ENCODE data around the gene ANKRD10. TPM values are rescaled to one million over a fixed set of nuclear protein-coding genes. Genes with fewer than 3 reads are reported as not detected.
A peak's percentile ranks its signal among the peaks of the same experiment; 100 is the strongest.

ANKRD10 gene
- 58.8 and 60.1 TPM in 2 replicates for polyA plus RNA-seq (2013)

DNA sequence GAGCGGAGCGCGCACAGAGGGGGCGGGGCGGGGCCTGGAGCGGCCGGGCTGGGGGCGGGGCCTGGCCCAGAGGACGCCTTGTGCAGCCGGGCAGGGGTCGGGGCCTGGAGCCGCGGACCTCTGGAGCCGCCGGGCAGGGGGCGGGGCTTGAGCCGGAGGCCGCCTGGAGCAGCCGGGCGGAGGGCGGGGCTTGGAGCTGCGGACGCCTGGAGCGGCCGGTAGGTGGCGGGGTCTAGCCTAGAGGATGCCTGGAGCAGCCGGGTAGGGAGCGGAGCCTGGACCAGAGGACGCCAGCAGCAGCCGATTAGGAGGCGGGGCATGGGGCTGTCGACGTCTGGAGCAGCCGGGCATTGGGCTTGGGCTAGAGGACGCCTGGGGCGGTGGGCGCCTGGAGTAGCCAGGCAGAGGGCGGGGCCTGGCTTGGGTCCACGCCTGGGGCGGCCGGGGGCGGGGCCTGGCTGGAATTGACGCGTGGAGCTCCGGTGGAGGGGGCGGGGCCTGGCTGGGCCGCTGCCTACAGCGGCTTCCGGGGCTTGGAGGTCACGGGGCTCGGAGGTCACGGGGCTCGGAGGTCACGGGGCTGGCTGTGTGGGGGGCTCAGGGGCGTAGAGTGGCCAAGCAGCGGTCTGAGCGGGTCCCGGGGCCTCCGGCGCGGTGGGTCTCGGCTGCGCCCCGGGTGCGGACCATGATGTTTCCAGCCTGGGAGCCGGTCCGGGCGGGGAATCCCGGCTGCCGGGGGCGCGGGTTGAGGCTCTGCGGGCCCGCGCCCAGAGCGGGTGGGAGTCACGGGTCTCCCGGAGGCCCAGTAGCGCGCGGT is at the start of gene ANKRD10:
Gene ANKRD10, minus strand, starts transcription at position 13 of the 817 bp plus-strand sequence. CDS start 135 bp downstream, outside the sequence.
- Histone ChIP-seq H3K4me1 (ENCODE audit: control insufficient read depth in 1 of 2, insufficient read depth in 2 of 2, low read length in 2 of 2) (peaks cover 3 to 5% of the 10 kb centered on the region in 2 experiments), H4K8ac (ENCODE audit: low read depth, low read length) (peak within 1 kb of the TSS; percentile 95), H2AFZ (ENCODE audit: insufficient read depth, low read length, poor library complexity) (peak within 1 kb of the TSS; percentile 90), H2AK5ac (ENCODE audit: low read length) (peak within 1 kb of the TSS; percentile 96), H3K18ac (ENCODE audit: low read length) (peak within 1 kb of the TSS; percentile 99), H3K79me2 (ENCODE audit: control insufficient read depth, insufficient read depth, low read length, poor library complexity) (peaks cover 31% of the 10 kb centered on the region), H3K14ac (ENCODE audit: low read length) (peak within 1 kb of the TSS; percentile 97), H3K9ac (ENCODE audit: low read length) (peak within 1 kb of the TSS; percentile 100), H3K4me2 (ENCODE audit: low read length) (peak within 1 kb of the TSS; percentile 90), H2BK120ac (ENCODE audit: insufficient read depth, low read length, poor library complexity) (peak within 1 kb of the TSS; percentile 93), H3K4ac (ENCODE audit: low read depth, low read length) (peak within 1 kb of the TSS; percentile 97), H3K4me3 (ENCODE audit: low read depth, low read length) (peak within 1 kb of the TSS; percentile 100), H3K27ac (ENCODE audit: low read depth, low read length) (peak within 1 kb of the TSS; percentile 100), H4K91ac (ENCODE audit: low read depth, low read length) (peak within 1 kb of the TSS; percentile 98), H2BK12ac (ENCODE audit: low read length) (peak within 1 kb of the TSS; percentile 58), H3K9me3 (ENCODE audit: insufficient read depth, low read depth, low read length) (no peaks in the 10 kb centered on the region), H4K12ac (ENCODE audit: low read depth, low read length) (peak within 1 kb of the TSS; percentile 95), H3K79me1 (ENCODE audit: low read length) (peaks cover 15% of the 10 kb centered on the region), H3K27me3 (ENCODE audit: insufficient read depth, low read length) (no peaks in the 10 kb centered on the region), H2BK5ac (ENCODE audit: low read depth, low read length, poor library complexity) (peak within 1 kb of the TSS; percentile 95), H3K36me3 (ENCODE audit: control insufficient read depth in 1 of 2, insufficient read depth in 2 of 2, low read length in 2 of 2) (peaks cover 6% of the 10 kb centered on the region in 2 experiments), H3K23ac (ENCODE audit: low read length) (peak within 1 kb of the TSS; percentile 100)
- WGBS (ENCODE audit: extremely low coverage, insufficient coverage, insufficient read length): no CpG with 5 or more reads among the region's 81 CpGs
- DNase-seq: peak; percentile 100

DNA sequence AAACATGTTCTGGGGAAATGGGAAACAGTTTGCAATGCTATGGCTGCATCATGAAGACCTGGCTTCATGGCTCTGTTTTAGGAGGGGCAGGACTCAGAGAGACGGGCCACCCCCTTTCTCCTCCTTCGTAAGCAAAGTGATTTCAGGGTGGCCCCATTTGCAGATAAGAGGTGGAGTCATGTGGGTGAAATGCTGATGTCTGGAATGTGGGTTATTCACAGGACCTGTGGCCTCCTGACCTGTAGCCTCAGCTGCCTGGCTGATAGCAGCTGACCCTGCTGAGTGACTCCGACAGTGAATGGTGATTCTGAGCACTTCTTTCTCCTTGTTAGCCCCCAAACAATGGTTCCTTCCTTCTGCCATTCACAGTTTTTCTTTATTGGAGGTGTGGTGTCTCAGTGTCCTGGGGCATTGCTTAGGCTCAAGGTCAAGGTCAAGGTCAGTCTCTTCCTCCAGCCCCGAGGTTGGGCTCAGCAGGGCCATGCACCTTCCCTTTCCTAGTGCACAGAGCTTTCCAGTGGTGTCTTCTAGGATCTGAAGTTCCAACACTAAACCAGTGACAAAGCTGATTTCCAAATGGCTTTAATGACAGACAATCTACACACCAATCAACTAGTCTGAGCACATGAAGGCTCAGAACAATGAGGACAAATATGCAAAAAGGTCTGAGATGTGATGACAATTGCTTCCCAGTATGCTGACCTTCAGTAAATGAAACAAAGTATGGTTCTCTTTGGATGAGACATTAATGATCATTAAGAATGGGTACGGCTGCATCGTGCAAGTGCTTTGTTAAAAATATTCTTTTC is 49.6 kb upstream of the ANKRD10 start:
- no peak overlapping the region for H3K14ac ChIP-seq (ENCODE audit: low read length)
- no peak overlapping the region for H3K18ac ChIP-seq (ENCODE audit: low read length)
- H4K8ac ChIP-seq (ENCODE audit: low read depth, low read length): no peak overlapping the region
- no peak overlapping the region for H2BK5ac ChIP-seq (ENCODE audit: low read depth, low read length, poor library complexity)
- peak overlapping the region; percentile 23 for H2BK120ac ChIP-seq (ENCODE audit: insufficient read depth, low read length, poor library complexity)
- no peaks in the 10 kb centered on the region for H3K79me2 ChIP-seq (ENCODE audit: control insufficient read depth, insufficient read depth, low read length, poor library complexity)
- H2AFZ ChIP-seq (ENCODE audit: insufficient read depth, low read length, poor library complexity): no peak overlapping the region
- H3K23ac ChIP-seq (ENCODE audit: low read length): no peak overlapping the region
- H4K12ac ChIP-seq (ENCODE audit: low read depth, low read length): no peak overlapping the region
- H3K36me3 ChIP-seq (ENCODE audit: control insufficient read depth in 1 of 2, insufficient read depth in 2 of 2, low read length in 2 of 2): peaks cover 0 to 4% of the 10 kb centered on the region in 2 experiments
- H3K4me1 ChIP-seq (ENCODE audit: control insufficient read depth in 1 of 2, insufficient read depth in 2 of 2, low read length in 2 of 2): peaks cover 3 to 8% of the 10 kb centered on the region in 2 experiments
- no peak overlapping the region for H3K27ac ChIP-seq (ENCODE audit: low read depth, low read length)
- peak in 1 of 2 donors; percentile 50 for DNase-seq
- H4K91ac ChIP-seq (ENCODE audit: low read depth, low read length): no peak overlapping the region
- no peak overlapping the region for H2BK12ac ChIP-seq (ENCODE audit: low read length)
- H3K79me1 ChIP-seq (ENCODE audit: low read length): peaks cover 13% of the 10 kb centered on the region
- H3K9me3 ChIP-seq (ENCODE audit: insufficient read depth, low read depth, low read length): peaks cover 12% of the 10 kb centered on the region
- no peaks in the 10 kb centered on the region for H3K27me3 ChIP-seq (ENCODE audit: insufficient read depth, low read length)
- H3K9ac ChIP-seq (ENCODE audit: low read length): no peak overlapping the region
- H3K4ac ChIP-seq (ENCODE audit: low read depth, low read length): no peak overlapping the region
- no peak overlapping the region for H3K4me3 ChIP-seq (ENCODE audit: low read depth, low read length)
- H2AK5ac ChIP-seq (ENCODE audit: low read length): no peak overlapping the region
- H3K4me2 ChIP-seq (ENCODE audit: low read length): no peak overlapping the region
- WGBS (ENCODE audit: extremely low coverage, insufficient coverage, insufficient read length): no CpG with 5 or more reads among the region's 6 CpGs

DNA sequence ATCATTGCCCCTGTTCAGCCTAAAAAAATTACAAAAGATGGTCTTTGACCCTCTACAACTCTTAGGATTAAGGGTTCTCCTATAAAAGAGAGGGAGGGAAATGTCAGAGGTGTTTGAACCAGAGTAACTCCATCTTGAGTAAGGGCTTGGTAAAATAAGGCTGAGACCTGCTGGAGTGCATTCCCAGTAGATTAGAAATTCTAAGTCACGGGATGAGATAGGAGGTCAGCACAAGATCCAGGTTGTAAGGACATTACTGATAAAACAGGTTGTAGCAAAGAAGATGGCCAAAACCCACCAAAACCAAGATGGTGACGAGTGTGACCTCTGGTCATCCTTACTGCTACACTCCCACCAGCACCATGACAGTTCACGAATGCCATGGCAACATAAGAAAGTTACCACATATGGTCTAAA is 48.7 kb upstream of the ANKRD10 start:
- Histone ChIP-seq H3K79me1 (ENCODE audit: low read length) (peaks cover 13% of the 10 kb centered on the region), H3K9ac (ENCODE audit: low read length) (no peak overlapping the region)
- WGBS (ENCODE audit: extremely low coverage, insufficient coverage, insufficient read length): no CpG with 5 or more reads among the region's 3 CpGs

DNA sequence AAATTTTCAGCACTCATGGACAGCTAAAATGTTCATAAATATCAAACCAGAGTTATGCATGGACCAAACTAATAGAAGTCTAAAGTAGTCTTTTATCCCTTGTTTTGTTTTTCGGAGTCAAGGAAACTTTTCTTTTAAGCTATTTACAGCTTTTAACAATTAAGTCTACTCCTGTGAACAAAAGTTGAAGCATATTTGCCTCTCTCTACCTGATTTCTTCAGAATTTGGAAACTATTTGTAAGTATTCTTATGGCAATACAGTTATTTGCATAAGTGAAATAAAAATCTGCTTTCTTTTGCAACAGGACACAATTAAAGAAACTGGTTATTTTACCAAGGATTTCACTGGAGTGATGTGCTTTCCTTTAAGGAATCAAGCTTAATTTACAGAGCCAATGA is 47.1 kb upstream of the ANKRD10 start:
- H3K9ac ChIP-seq (ENCODE audit: low read length): no peak overlapping the region
- H3K18ac ChIP-seq (ENCODE audit: low read length): no peak overlapping the region
- no peak overlapping the region for H3K14ac ChIP-seq (ENCODE audit: low read length)
- H3K36me3 ChIP-seq (ENCODE audit: control insufficient read depth in 1 of 2, insufficient read depth in 2 of 2, low read length in 2 of 2): peaks cover 0 to 4% of the 10 kb centered on the region in 2 experiments
- no peak overlapping the region for H2BK5ac ChIP-seq (ENCODE audit: low read depth, low read length, poor library complexity)
- H3K79me2 ChIP-seq (ENCODE audit: control insufficient read depth, insufficient read depth, low read length, poor library complexity): no peaks in the 10 kb centered on the region
- H3K23ac ChIP-seq (ENCODE audit: low read length): no peak overlapping the region
- H2BK120ac ChIP-seq (ENCODE audit: insufficient read depth, low read length, poor library complexity): no peak overlapping the region
- no peaks in the 10 kb centered on the region for H3K27me3 ChIP-seq (ENCODE audit: insufficient read depth, low read length)
- peaks cover 6% of the 10 kb centered on the region for H3K79me1 ChIP-seq (ENCODE audit: low read length)
- H4K8ac ChIP-seq (ENCODE audit: low read depth, low read length): no peak overlapping the region
- H2BK12ac ChIP-seq (ENCODE audit: low read length): no peak overlapping the region
- no peak overlapping the region for H3K4me2 ChIP-seq (ENCODE audit: low read length)
- no peak for DNase-seq
- no peak overlapping the region for H3K4me3 ChIP-seq (ENCODE audit: low read depth, low read length)
- no peak overlapping the region for H2AK5ac ChIP-seq (ENCODE audit: low read length)
- no peak overlapping the region for H3K4ac ChIP-seq (ENCODE audit: low read depth, low read length)
- peaks cover 3 to 4% of the 10 kb centered on the region in 2 experiments for H3K4me1 ChIP-seq (ENCODE audit: control insufficient read depth in 1 of 2, insufficient read depth in 2 of 2, low read length in 2 of 2)
- H4K12ac ChIP-seq (ENCODE audit: low read depth, low read length): no peak overlapping the region
- H4K91ac ChIP-seq (ENCODE audit: low read depth, low read length): no peak overlapping the region
- peaks cover 19% of the 10 kb centered on the region for H3K9me3 ChIP-seq (ENCODE audit: insufficient read depth, low read depth, low read length)
- WGBS (ENCODE audit: extremely low coverage, insufficient coverage, insufficient read length): no CpG with 5 or more reads among the region's 1 CpG
- no peak overlapping the region for H3K27ac ChIP-seq (ENCODE audit: low read depth, low read length)
- no peak overlapping the region for H2AFZ ChIP-seq (ENCODE audit: insufficient read depth, low read length, poor library complexity)

More for the DNA sequence above, 48.7 kb upstream of the ANKRD10 start:
- H3K27me3 ChIP-seq (ENCODE audit: insufficient read depth, low read length): no peaks in the 10 kb centered on the region
- peak in 1 of 2 donors; percentile 36 for DNase-seq
- H3K23ac ChIP-seq (ENCODE audit: low read length): no peak overlapping the region
- H3K4ac ChIP-seq (ENCODE audit: low read depth, low read length): no peak overlapping the region
- peaks cover 12% of the 10 kb centered on the region for H3K9me3 ChIP-seq (ENCODE audit: insufficient read depth, low read depth, low read length)
- H3K4me2 ChIP-seq (ENCODE audit: low read length): no peak overlapping the region
- peaks cover 0 to 4% of the 10 kb centered on the region in 2 experiments for H3K36me3 ChIP-seq (ENCODE audit: control insufficient read depth in 1 of 2, insufficient read depth in 2 of 2, low read length in 2 of 2)
- no peak overlapping the region for H2AK5ac ChIP-seq (ENCODE audit: low read length)
- no peak overlapping the region for H2AFZ ChIP-seq (ENCODE audit: insufficient read depth, low read length, poor library complexity)
- peaks cover 3 to 8% of the 10 kb centered on the region in 2 experiments for H3K4me1 ChIP-seq (ENCODE audit: control insufficient read depth in 1 of 2, insufficient read depth in 2 of 2, low read length in 2 of 2)
- no peak overlapping the region for H4K8ac ChIP-seq (ENCODE audit: low read depth, low read length)
- no peaks in the 10 kb centered on the region for H3K79me2 ChIP-seq (ENCODE audit: control insufficient read depth, insufficient read depth, low read length, poor library complexity)
- H3K18ac ChIP-seq (ENCODE audit: low read length): no peak overlapping the region
- H2BK12ac ChIP-seq (ENCODE audit: low read length): no peak overlapping the region
- H4K91ac ChIP-seq (ENCODE audit: low read depth, low read length): no peak overlapping the region
- H2BK120ac ChIP-seq (ENCODE audit: insufficient read depth, low read length, poor library complexity): no peak overlapping the region
- no peak overlapping the region for H2BK5ac ChIP-seq (ENCODE audit: low read depth, low read length, poor library complexity)
- no peak overlapping the region for H4K12ac ChIP-seq (ENCODE audit: low read depth, low read length)
- H3K27ac ChIP-seq (ENCODE audit: low read depth, low read length): no peak overlapping the region
- H3K4me3 ChIP-seq (ENCODE audit: low read depth, low read length): no peak overlapping the region
- no peak overlapping the region for H3K14ac ChIP-seq (ENCODE audit: low read length)
